ENCODE data around the gene RNF130.

The RNF130 gene

DNA sequence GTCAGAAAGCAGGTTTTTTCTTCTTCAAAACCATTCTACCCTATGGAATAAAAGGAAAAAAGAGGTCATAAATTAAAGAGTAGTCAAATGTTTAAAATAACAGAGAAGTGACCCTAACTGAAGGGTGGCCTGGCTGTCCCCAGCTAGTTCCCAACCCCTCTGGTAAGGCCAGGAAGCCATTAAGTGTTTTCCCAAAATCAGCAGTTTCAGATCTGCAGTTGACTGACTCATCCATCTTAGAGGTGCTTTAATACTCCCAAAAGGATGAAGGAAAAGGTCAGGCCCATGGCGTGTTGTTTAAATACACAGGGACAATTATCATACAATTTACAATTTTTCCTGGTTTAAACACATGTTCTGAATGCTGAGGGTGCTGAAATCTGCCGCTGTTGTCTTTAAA, 115.9 kb downstream of the RNF130 start:
- no peaks in the 10 kb centered on the region for H4K20me1 ChIP-seq (ENCODE audit: insufficient read depth, low read length)
- no peaks in the 10 kb centered on the region for H3K4me1 ChIP-seq (ENCODE audit: insufficient read depth, low read length, severe bottlenecking)
- no peaks in the 10 kb centered on the region for H3F3A ChIP-seq (ENCODE audit: insufficient read depth, low read length)
- H3K4me2 ChIP-seq (ENCODE audit: low read length), result no peak overlapping the region
- H2AFZ ChIP-seq (ENCODE audit: low read length), result no peak overlapping the region
- no peaks in the 10 kb centered on the region for H3K27me3 ChIP-seq (ENCODE audit: insufficient read depth, low read length)
- 0 out of 2 replicates have a peak, but pooled peaks cover 2% of the 10 kb centered on the region for H3K9me3 ChIP-seq (ENCODE audit: low read length)
- no peaks in the 10 kb centered on the region for H3K36me3 ChIP-seq (ENCODE audit: insufficient read depth, low read length)
- no peak overlapping the region for H3K4me3 ChIP-seq (ENCODE audit: low read depth, low read length, poor library complexity, severe bottlenecking)
- H3K79me2 ChIP-seq (ENCODE audit: insufficient read depth, low read length), result no peaks in the 10 kb centered on the region
- H3K27ac ChIP-seq (ENCODE audit: low read depth, low read length, poor library complexity, severe bottlenecking), result no peak overlapping the region
- TF ChIP-seq EZH2 (IDR thresholded peaks at IDR 0.05; ENCODE audit: borderline replicate concordance, low read length) (no peak), CTCF (IDR thresholded peaks at IDR 0.05; ENCODE audit: low read length) (no peak)
- no peaks in the 10 kb centered on the region for H3K9me2 ChIP-seq (ENCODE audit: low read depth, low read length)
- no peak overlapping the region for H3K9ac ChIP-seq (ENCODE audit: low read length)

DNA sequence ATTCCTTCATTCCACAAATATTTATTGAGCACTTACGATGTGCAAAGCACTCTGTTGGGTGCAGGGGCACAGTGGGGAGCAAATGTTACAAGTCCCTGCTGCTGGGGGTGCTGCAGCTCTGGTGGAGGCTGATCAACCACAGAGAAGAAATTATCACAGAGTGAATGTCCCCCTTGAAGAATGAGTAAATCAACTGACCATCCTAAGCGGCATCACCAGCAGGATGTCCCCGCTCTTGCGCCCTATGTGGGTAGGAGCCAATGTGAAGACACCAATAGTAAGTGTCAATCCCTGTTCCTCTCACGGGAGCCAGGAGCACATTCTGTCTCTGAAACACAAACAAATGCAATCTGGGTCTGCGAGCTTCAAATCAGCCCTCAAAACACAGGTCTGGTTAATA, 116.5 kb downstream of the RNF130 start:
- Histone ChIP-seq H3K9me3 (ENCODE audit: low read length) (0 out of 2 replicates have a peak, but pooled peaks cover 2% of the 10 kb centered on the region), H3K79me2 (ENCODE audit: insufficient read depth, low read length) (no peaks in the 10 kb centered on the region), H3K27me3 (ENCODE audit: insufficient read depth, low read length) (no peaks in the 10 kb centered on the region), H4K20me1 (ENCODE audit: insufficient read depth, low read length) (no peaks in the 10 kb centered on the region), H2AFZ (ENCODE audit: low read length) (no peak overlapping the region), H3K4me3 (ENCODE audit: low read depth, low read length, poor library complexity, severe bottlenecking) (no peak overlapping the region), H3K4me2 (ENCODE audit: low read length) (no peak overlapping the region), H3K9me2 (ENCODE audit: low read depth, low read length) (no peaks in the 10 kb centered on the region), H3F3A (ENCODE audit: insufficient read depth, low read length) (no peaks in the 10 kb centered on the region), H3K9ac (ENCODE audit: low read length) (no peak overlapping the region), H3K36me3 (ENCODE audit: insufficient read depth, low read length) (no peaks in the 10 kb centered on the region), H3K4me1 (ENCODE audit: insufficient read depth, low read length, severe bottlenecking) (no peaks in the 10 kb centered on the region), H3K27ac (ENCODE audit: low read depth, low read length, poor library complexity, severe bottlenecking) (no peak overlapping the region)
- TF ChIP-seq CTCF (IDR thresholded peaks at IDR 0.05; ENCODE audit: low read length) (no peak), EZH2 (IDR thresholded peaks at IDR 0.05; ENCODE audit: borderline replicate concordance, low read length) (no peak)

GRCh38 chr5:179954434-179954833, 117.1 kb downstream of the RNF130 start:
- Histone ChIP-seq H3K79me2 (ENCODE audit: insufficient read depth, low read length) (no peaks in the 10 kb centered on the region), H3K36me3 (ENCODE audit: insufficient read depth, low read length) (no peaks in the 10 kb centered on the region)

More at GRCh38 chr5:179954434-179954833, 117.1 kb downstream of the RNF130 start:
- Histone ChIP-seq H4K20me1 (ENCODE audit: insufficient read depth, low read length) (no peaks in the 10 kb centered on the region), H3K27ac (ENCODE audit: low read depth, low read length, poor library complexity, severe bottlenecking) (no peak overlapping the region), H3K4me1 (ENCODE audit: insufficient read depth, low read length, severe bottlenecking) (no peaks in the 10 kb centered on the region), H3K27me3 (ENCODE audit: insufficient read depth, low read length) (no peaks in the 10 kb centered on the region), H3K9me3 (ENCODE audit: low read length) (0 out of 2 replicates have a peak, but pooled peaks cover 2% of the 10 kb centered on the region), H3K9me2 (ENCODE audit: low read depth, low read length) (no peaks in the 10 kb centered on the region), H2AFZ (ENCODE audit: low read length) (no peak overlapping the region), H3K9ac (ENCODE audit: low read length) (no peak overlapping the region), H3F3A (ENCODE audit: insufficient read depth, low read length) (no peaks in the 10 kb centered on the region), H3K4me2 (ENCODE audit: low read length) (no peak overlapping the region), H3K4me3 (ENCODE audit: low read depth, low read length, poor library complexity, severe bottlenecking) (no peak overlapping the region)
- TF ChIP-seq CTCF (IDR thresholded peaks at IDR 0.05; ENCODE audit: low read length) (no peak), EZH2 (IDR thresholded peaks at IDR 0.05; ENCODE audit: borderline replicate concordance, low read length) (no peak)

Measured in OCI-LY1 (cell line).